Measurements from ENCODE around the gene TNS1. TPM values are rescaled to one million over a fixed set of nuclear protein-coding genes. Genes with fewer than 3 reads are reported as not detected.
A peak's percentile ranks its signal among the peaks of the same experiment; 100 is the strongest.

The TNS1 gene
- total and polyA plus RNA-seq, 8 donors = 139 to 327 (median 159) TPM

- Histone ChIP-seq H3K27me3 (no peaks in the 10 kb centered on the region), H3K4me1 (peaks cover 31 to 76% of the 10 kb centered on the region in 2 donors), H3K9me3 (no peaks in the 10 kb centered on the region), H3K4me3 (no peak overlapping the region), H3K27ac (peak overlapping the region; percentile 75 to 79), H3K36me3 (peaks cover 4 to 39% of the 10 kb centered on the region in 2 donors)
- ATAC-seq = no peak
- no peak for DNase-seq
- no peak for TF ChIP-seq CTCF (IDR thresholded peaks at IDR 0.05)
- intact Hi-C loops (cut with DNase I) = no loop called here
These were observed 164.4 kb downstream of the TNS1 start for GRCh38 chr2:217838409-217838831.

GRCh38 chr2:217837530-217837929 lies 165.3 kb downstream of the TNS1 start:
- peaks cover 4 to 42% of the 10 kb centered on the region in 2 donors for H3K36me3 ChIP-seq
- H3K4me3 ChIP-seq = no peak overlapping the region
- no peak for TF ChIP-seq CTCF (IDR thresholded peaks at IDR 0.05)
- DNase-seq = no peak
- no peaks in the 10 kb centered on the region for H3K27me3 ChIP-seq
- intact Hi-C loops (cut with DNase I) = no loop called here
- H3K27ac ChIP-seq = peak overlapping the region; percentile 75 to 79
- ATAC-seq = peak; percentile 63
- H3K4me1 ChIP-seq = peaks cover 31 to 78% of the 10 kb centered on the region in 2 donors
- H3K9me3 ChIP-seq = no peaks in the 10 kb centered on the region

- Histone ChIP-seq H3K9me3 (no peaks in the 10 kb centered on the region), H3K4me3 (no peak overlapping the region), H3K4me1 (peaks cover 28 to 78% of the 10 kb centered on the region in 2 donors), H3K27ac (peak overlapping the region; percentile 75 to 79), H3K36me3 (peaks cover 4 to 45% of the 10 kb centered on the region in 2 donors), H3K27me3 (no peaks in the 10 kb centered on the region)
- no peak for TF ChIP-seq CTCF (IDR thresholded peaks at IDR 0.05)
- DNase-seq = peak in 2 of 4 donors; percentile 55 to 66
- ATAC-seq = peak; percentile 60
- intact Hi-C loops (cut with DNase I) = no loop called here
These were observed 165.8 kb downstream of the TNS1 start for GRCh38 chr2:217836901-217837491.

GRCh38 chr2:217835931-217836891 lies 166.6 kb downstream of the TNS1 start:
- Histone ChIP-seq H3K4me1 (peaks cover 24 to 75% of the 10 kb centered on the region in 2 donors), H3K36me3 (peaks cover 4 to 53% of the 10 kb centered on the region in 2 donors), H3K9me3 (no peaks in the 10 kb centered on the region), H3K27ac (peak overlapping the region; percentile 75 to 79), H3K4me3 (no peak overlapping the region), H3K27me3 (no peaks in the 10 kb centered on the region)
- ATAC-seq = peak; percentile 39
- no peak for TF ChIP-seq CTCF (IDR thresholded peaks at IDR 0.05)
- intact Hi-C loops (cut with DNase I) = no loop called here
- peak in 1 of 4 donors; percentile 81 for DNase-seq
